ENCODE results near the gene NCAM1. TPM values are rescaled to one million over a fixed set of nuclear protein-coding genes. Genes with fewer than 3 reads are reported as not detected.

The NCAM1 gene
- total and polyA plus RNA-seq, 9 of the 15 experiments (the other 6 are each of a cell fraction or from before 2014, with no cell fraction given): 0.09 to 0.23 TPM; not detected in 7

DNA sequence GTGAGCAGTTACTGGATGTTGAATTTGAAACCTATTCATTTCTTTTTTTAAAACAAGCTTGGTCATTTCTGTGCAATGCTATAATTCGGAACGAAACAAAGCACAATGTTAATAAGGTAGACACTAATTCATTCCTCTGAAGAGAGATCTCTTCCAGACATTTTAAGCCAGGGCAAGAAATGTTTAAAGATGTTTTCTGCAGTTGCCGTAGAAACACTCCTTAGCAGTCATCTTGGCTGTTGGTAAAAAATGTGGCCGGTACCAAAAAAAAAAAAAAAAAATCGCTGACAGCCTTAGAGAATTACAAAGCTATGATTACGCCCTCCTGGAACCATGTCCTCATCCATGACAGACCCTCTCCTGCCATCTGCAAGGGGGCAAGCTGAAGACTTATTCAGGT, 286.7 kb downstream of the NCAM1 start (continued):
- no peak for TF ChIP-seq CC2D1A (IDR thresholded peaks at IDR 0.05)
- TF ChIP-seq, protein P1, sequence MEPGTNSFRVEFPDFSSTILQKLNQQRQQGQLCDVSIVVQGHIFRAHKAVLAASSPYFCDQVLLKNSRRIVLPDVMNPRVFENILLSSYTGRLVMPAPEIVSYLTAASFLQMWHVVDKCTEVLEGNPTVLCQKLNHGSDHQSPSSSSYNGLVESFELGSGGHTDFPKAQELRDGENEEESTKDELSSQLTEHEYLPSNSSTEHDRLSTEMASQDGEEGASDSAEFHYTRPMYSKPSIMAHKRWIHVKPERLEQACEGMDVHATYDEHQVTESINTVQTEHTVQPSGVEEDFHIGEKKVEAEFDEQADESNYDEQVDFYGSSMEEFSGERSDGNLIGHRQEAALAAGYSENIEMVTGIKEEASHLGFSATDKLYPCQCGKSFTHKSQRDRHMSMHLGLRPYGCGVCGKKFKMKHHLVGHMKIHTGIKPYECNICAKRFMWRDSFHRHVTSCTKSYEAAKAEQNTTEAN (CRISPR knock-in tag; IDR thresholded peaks at IDR 0.05): no peak
- TF ChIP-seq SAFB (IDR thresholded peaks at IDR 0.05; ENCODE audit: borderline replicate concordance, low read depth, low read length): no peak
- TF ChIP-seq, protein P2, sequence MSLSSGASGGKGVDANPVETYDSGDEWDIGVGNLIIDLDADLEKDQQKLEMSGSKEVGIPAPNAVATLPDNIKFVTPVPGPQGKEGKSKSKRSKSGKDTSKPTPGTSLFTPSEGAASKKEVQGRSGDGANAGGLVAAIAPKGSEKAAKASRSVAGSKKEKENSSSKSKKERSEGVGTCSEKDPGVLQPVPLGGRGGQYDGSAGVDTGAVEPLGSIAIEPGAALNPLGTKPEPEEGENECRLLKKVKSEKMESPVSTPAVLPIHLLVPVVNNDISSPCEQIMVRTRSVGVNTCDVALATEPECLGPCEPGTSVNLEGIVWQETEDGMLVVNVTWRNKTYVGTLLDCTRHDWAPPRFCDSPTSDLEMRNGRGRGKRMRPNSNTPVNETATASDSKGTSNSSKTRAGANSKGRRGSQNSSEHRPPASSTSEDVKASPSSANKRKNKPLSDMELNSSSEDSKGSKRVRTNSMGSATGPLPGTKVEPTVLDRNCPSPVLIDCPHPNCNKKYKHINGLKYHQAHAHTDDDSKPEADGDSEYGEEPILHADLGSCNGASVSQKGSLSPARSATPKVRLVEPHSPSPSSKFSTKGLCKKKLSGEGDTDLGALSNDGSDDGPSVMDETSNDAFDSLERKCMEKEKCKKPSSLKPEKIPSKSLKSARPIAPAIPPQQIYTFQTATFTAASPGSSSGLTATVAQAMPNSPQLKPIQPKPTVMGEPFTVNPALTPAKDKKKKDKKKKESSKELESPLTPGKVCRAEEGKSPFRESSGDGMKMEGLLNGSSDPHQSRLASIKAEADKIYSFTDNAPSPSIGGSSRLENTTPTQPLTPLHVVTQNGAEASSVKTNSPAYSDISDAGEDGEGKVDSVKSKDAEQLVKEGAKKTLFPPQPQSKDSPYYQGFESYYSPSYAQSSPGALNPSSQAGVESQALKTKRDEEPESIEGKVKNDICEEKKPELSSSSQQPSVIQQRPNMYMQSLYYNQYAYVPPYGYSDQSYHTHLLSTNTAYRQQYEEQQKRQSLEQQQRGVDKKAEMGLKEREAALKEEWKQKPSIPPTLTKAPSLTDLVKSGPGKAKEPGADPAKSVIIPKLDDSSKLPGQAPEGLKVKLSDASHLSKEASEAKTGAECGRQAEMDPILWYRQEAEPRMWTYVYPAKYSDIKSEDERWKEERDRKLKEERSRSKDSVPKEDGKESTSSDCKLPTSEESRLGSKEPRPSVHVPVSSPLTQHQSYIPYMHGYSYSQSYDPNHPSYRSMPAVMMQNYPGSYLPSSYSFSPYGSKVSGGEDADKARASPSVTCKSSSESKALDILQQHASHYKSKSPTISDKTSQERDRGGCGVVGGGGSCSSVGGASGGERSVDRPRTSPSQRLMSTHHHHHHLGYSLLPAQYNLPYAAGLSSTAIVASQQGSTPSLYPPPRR (CRISPR knock-in tag; IDR thresholded peaks at IDR 0.05; ENCODE audit: borderline replicate concordance): no peak

Data from K562 (cell line).